Measurements from ENCODE around the gene PLCL1. TPM values are rescaled to one million over a fixed set of nuclear protein-coding genes. Genes with fewer than 3 reads are reported as not detected.

PLCL1 gene
- total RNA-seq, 1 experiment from 2014 or later: 0.07 TPM

DNA sequence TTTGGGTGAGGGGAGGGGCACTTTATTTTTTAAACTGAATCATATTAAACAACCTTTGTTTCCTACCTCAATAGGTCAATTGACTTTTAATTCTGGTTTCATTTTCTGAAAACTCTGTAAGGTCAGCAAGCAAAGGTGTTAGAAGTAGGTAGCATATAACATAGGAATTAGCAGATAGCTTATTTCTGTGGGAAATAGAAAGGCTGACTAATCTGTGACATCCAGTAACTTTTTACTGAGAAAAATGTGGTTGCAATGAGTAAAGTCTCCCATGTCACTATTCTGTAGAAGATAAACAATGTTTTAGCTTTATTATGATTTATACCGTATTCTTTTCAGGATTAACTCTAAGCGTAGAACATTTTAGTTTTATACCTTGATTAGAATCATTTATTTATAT, 240.4 kb downstream of the PLCL1 start:
- ChIA-PET CTCF (no interaction called here), POLR2A (no interaction called here)
- Mint-ChIP-seq H3K36me3 (no peaks in the 10 kb centered on the region), H3K9me3 (no peaks in the 10 kb centered on the region), H3K4me1 (peaks cover 14% of the 10 kb centered on the region), H3K27me3 (ENCODE audit: low read depth) (no peaks in the 10 kb centered on the region; the same call in 1 of the 2 replicates), H3K27ac (no peak overlapping the region), H3K4me3 (no peak overlapping the region)
- DNase-seq (ENCODE audit: low spot score) (no peak), ATAC-seq (no peak)
- TF ChIP-seq GTF2I (CRISPR knock-in tag; conservative IDR thresholded peaks at IDR 0.05) (no peak), HMGA2 (CRISPR knock-in tag; IDR thresholded peaks at IDR 0.05) (no peak), ESRRA (CRISPR knock-in tag; IDR thresholded peaks at IDR 0.05; ENCODE audit: borderline replicate concordance) (no peak), E2F5 (CRISPR knock-in tag; IDR thresholded peaks at IDR 0.05) (no peak), CTCF (IDR thresholded peaks at IDR 0.05) (no peak)
- TF ChIP-seq, protein P1, sequence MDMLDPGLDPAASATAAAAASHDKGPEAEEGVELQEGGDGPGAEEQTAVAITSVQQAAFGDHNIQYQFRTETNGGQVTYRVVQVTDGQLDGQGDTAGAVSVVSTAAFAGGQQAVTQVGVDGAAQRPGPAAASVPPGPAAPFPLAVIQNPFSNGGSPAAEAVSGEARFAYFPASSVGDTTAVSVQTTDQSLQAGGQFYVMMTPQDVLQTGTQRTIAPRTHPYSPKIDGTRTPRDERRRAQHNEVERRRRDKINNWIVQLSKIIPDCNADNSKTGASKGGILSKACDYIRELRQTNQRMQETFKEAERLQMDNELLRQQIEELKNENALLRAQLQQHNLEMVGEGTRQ (CRISPR knock-in tag; IDR thresholded peaks at IDR 0.05): no peak
- TF ChIP-seq, protein P2, sequence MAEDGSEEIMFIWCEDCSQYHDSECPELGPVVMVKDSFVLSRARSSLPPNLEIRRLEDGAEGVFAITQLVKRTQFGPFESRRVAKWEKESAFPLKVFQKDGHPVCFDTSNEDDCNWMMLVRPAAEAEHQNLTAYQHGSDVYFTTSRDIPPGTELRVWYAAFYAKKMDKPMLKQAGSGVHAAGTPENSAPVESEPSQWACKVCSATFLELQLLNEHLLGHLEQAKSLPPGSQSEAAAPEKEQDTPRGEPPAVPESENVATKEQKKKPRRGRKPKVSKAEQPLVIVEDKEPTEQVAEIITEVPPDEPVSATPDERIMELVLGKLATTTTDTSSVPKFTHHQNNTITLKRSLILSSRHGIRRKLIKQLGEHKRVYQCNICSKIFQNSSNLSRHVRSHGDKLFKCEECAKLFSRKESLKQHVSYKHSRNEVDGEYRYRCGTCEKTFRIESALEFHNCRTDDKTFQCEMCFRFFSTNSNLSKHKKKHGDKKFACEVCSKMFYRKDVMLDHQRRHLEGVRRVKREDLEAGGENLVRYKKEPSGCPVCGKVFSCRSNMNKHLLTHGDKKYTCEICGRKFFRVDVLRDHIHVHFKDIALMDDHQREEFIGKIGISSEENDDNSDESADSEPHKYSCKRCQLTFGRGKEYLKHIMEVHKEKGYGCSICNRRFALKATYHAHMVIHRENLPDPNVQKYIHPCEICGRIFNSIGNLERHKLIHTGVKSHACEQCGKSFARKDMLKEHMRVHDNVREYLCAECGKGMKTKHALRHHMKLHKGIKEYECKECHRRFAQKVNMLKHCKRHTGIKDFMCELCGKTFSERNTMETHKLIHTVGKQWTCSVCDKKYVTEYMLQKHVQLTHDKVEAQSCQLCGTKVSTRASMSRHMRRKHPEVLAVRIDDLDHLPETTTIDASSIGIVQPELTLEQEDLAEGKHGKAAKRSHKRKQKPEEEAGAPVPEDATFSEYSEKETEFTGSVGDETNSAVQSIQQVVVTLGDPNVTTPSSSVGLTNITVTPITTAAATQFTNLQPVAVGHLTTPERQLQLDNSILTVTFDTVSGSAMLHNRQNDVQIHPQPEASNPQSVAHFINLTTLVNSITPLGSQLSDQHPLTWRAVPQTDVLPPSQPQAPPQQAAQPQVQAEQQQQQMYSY (CRISPR knock-in tag; IDR thresholded peaks at IDR 0.05): no peak

- ChIA-PET CTCF (no interaction called here), POLR2A (no interaction called here)
- H3K27ac Mint-ChIP-seq: no peak overlapping the region
- no peaks in the 10 kb centered on the region for H3K36me3 Mint-ChIP-seq
- no peak overlapping the region for H3K4me3 Mint-ChIP-seq
- TF ChIP-seq, protein P3, sequence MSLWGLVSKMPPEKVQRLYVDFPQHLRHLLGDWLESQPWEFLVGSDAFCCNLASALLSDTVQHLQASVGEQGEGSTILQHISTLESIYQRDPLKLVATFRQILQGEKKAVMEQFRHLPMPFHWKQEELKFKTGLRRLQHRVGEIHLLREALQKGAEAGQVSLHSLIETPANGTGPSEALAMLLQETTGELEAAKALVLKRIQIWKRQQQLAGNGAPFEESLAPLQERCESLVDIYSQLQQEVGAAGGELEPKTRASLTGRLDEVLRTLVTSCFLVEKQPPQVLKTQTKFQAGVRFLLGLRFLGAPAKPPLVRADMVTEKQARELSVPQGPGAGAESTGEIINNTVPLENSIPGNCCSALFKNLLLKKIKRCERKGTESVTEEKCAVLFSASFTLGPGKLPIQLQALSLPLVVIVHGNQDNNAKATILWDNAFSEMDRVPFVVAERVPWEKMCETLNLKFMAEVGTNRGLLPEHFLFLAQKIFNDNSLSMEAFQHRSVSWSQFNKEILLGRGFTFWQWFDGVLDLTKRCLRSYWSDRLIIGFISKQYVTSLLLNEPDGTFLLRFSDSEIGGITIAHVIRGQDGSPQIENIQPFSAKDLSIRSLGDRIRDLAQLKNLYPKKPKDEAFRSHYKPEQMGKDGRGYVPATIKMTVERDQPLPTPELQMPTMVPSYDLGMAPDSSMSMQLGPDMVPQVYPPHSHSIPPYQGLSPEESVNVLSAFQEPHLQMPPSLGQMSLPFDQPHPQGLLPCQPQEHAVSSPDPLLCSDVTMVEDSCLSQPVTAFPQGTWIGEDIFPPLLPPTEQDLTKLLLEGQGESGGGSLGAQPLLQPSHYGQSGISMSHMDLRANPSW (CRISPR knock-in tag; conservative IDR thresholded peaks at IDR 0.05; ENCODE audit: low read depth): no peak
- TF ChIP-seq ZNF423 (CRISPR knock-in tag; IDR thresholded peaks at IDR 0.05) (no peak), ZNF219 (CRISPR knock-in tag; IDR thresholded peaks at IDR 0.05; ENCODE audit: borderline replicate concordance) (no peak), FOXP1 (CRISPR knock-in tag; IDR thresholded peaks at IDR 0.05; ENCODE audit: borderline replicate concordance) (no peak)
- H3K4me1 Mint-ChIP-seq: peaks cover 14% of the 10 kb centered on the region
- ATAC-seq (no peak), DNase-seq (ENCODE audit: low spot score) (no peak)
- H3K27me3 Mint-ChIP-seq (ENCODE audit: low read depth): no peaks in the 10 kb centered on the region; the same call in 1 of the 2 replicates
- H3K9me3 Mint-ChIP-seq: no peaks in the 10 kb centered on the region
These were observed 240.8 kb downstream of the PLCL1 start for GRCh38 chr2:198045227-198045626.

DNA sequence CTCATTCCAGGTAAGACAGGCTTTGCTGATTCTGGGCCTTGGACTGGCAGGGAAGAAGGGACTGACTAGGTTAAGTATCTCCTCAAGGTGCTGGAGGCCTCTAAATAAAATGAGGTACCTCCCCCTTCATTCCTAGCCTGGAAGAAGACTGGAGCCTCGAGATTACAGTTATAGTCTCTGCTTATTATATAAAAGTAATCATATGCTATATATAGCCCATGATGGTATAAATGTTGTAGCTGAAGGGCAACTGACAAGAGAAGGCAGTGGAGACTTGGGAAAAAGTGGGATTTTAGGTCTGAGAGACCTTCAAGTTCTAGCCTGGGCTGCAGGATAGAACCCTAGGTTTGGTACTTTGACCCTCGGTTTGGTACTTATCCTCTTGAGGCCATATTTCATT, 248.3 kb downstream of the PLCL1 start:
- H3K4me3 Mint-ChIP-seq: no peak overlapping the region
- POLR2A ChIA-PET: no interaction called here
- DNase-seq (ENCODE audit: low spot score): no peak
- no peaks in the 10 kb centered on the region; the same call in 1 of the 2 replicates for H3K27me3 Mint-ChIP-seq (ENCODE audit: low read depth)
- H3K9me3 Mint-ChIP-seq: no peaks in the 10 kb centered on the region
- H3K36me3 Mint-ChIP-seq: no peaks in the 10 kb centered on the region
- H3K27ac Mint-ChIP-seq: no peak overlapping the region
- no peaks in the 10 kb centered on the region for H3K4me1 Mint-ChIP-seq
- no peak for ATAC-seq
- CTCF ChIA-PET: interaction anchor here (0.8 kb wide), 1 partner anchor 18 kb away, joined by 4 read pairs; no protein-coding TSS in a partner anchor
- TF ChIP-seq, protein P4, sequence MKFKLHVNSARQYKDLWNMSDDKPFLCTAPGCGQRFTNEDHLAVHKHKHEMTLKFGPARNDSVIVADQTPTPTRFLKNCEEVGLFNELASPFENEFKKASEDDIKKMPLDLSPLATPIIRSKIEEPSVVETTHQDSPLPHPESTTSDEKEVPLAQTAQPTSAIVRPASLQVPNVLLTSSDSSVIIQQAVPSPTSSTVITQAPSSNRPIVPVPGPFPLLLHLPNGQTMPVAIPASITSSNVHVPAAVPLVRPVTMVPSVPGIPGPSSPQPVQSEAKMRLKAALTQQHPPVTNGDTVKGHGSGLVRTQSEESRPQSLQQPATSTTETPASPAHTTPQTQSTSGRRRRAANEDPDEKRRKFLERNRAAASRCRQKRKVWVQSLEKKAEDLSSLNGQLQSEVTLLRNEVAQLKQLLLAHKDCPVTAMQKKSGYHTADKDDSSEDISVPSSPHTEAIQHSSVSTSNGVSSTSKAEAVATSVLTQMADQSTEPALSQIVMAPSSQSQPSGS (CRISPR knock-in tag; IDR thresholded peaks at IDR 0.05; ENCODE audit: borderline replicate concordance, low read depth): no peak
- TF ChIP-seq ZBTB21 (CRISPR knock-in tag; IDR thresholded peaks at IDR 0.05; ENCODE audit: borderline replicate concordance) (no peak), FOXP4 (CRISPR knock-in tag; IDR thresholded peaks at IDR 0.05) (no peak), ZNF219 (CRISPR knock-in tag; IDR thresholded peaks at IDR 0.05; ENCODE audit: borderline replicate concordance) (no peak), SMAD3 (CRISPR knock-in tag; IDR thresholded peaks at IDR 0.05; ENCODE audit: borderline replicate concordance) (no peak), SMAD4 (CRISPR knock-in tag; IDR thresholded peaks at IDR 0.05) (no peak), NFATC4 (CRISPR knock-in tag; IDR thresholded peaks at IDR 0.05) (no peak)

Measured in WTC11 (cell line).